ENCODE results near the gene SFXN3.

- peak; percentile 26; the same call in 1 of the 2 replicates for TF ChIP-seq TEAD4 (IDR thresholded peaks at IDR 0.05)
- no peak for TF ChIP-seq MAX (IDR thresholded peaks at IDR 0.05)
- TF ChIP-seq EGR1 (IDR thresholded peaks at IDR 0.05): peak; percentile 49; the same call in 1 of the 2 replicates
- TF ChIP-seq EP300 (IDR thresholded peaks at IDR 0.05; ENCODE audit: borderline replicate concordance): no peak
- TF ChIP-seq CREB1 (IDR thresholded peaks at IDR 0.05; ENCODE audit: low read depth): no peak
- TF ChIP-seq ZBTB7A (IDR thresholded peaks at IDR 0.05; ENCODE audit: low read depth): peak; percentile 96
- TF ChIP-seq TAF1 (IDR thresholded peaks at IDR 0.05; ENCODE audit: low read depth): no peak
- no peak for TF ChIP-seq REST (IDR thresholded peaks at IDR 0.05; ENCODE audit: low read depth)
- TF ChIP-seq FOXM1 (IDR thresholded peaks at IDR 0.05; ENCODE audit: borderline replicate concordance, low read depth): 0 out of 2 replicates have a peak, but pooled peaks have one; percentile 7
- no peak for TF ChIP-seq CEBPB (IDR thresholded peaks at IDR 0.05)
- TF ChIP-seq RAD21 (IDR thresholded peaks at IDR 0.05; ENCODE audit: low read depth): no peak
- peak; percentile 95 for TF ChIP-seq NFIC (IDR thresholded peaks at IDR 0.05)
- TF ChIP-seq YY1 (IDR thresholded peaks at IDR 0.05; ENCODE audit: low read depth): no peak
Measured at GRCh38 chr10:100998183-100998990, 32.6 kb upstream of the SFXN3 start.
